ENCODE measurements around the gene LY6G5B.
A peak's percentile ranks its signal among the peaks of the same experiment; 100 is the strongest.
"Not testable (repeated sequence)": the region's sequence is repeated elsewhere in the genome, so short reads cannot be mapped to it uniquely, and the experiment has no call there.

LY6G5B gene

DNA sequence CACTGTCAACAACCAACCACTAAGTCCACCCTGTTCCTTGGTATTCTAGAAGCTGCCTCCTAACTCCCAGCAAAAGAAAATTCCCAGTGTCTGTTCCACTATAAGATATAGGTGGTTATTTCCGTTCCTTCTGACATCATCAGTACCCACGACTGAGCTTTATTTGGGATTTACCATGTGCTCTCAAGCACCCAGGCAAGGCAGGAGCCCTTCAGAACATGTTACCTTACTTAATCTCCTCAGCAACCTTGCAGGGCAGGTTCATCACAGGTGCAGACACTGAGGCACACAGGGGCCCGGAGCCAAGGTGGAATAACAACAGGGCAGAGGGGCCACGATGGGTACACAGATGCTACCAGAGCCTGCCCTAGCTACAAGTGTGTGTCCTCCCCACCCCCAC is 22.6 kb downstream of the LY6G5B start:
- no peak for DNase-seq

GRCh38 chr6:31692886-31693285 is 23.1 kb downstream of the LY6G5B start:
- no peak for DNase-seq

DNA sequence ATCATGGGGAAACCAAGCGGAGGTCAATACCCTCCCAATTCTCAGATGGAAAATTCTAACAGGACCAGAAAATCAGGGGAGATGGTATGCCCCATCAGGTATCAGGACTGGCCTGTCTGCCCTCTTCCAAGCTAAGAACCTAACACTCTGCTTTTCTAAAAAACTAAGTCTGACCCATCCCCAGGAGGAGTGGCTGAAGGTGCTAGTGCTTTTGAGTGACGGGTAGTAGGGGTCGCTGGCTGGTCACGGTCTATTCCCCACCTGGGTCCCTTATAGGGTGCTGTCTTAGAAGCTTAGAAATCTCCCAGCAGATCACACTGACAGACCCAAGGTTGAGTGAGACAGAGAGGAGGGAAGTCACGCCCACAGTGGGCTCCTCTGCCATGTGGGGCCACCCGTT is 23.8 kb downstream of the LY6G5B start:
- no peak for DNase-seq

DNA sequence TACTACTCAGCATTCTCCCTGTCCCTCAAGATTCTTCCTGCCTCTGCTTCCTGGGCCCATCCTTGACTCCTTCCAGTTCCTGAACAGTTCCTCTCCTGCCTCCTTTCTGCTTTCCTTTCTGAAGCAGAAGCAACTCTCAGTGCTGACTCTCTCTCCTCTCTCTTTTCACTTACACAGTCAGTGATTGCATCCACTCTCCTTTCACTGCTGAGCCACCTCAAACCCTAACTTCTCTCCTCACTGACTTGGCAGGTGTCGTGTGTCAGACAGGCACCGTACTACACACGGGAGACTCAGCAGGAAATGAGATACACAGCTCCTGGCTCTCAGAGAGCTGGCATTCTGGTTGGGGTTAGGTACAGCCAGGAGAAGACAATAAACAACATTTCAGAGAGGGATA is 27.8 kb downstream of the LY6G5B start:
- no peak for DNase-seq

DNA sequence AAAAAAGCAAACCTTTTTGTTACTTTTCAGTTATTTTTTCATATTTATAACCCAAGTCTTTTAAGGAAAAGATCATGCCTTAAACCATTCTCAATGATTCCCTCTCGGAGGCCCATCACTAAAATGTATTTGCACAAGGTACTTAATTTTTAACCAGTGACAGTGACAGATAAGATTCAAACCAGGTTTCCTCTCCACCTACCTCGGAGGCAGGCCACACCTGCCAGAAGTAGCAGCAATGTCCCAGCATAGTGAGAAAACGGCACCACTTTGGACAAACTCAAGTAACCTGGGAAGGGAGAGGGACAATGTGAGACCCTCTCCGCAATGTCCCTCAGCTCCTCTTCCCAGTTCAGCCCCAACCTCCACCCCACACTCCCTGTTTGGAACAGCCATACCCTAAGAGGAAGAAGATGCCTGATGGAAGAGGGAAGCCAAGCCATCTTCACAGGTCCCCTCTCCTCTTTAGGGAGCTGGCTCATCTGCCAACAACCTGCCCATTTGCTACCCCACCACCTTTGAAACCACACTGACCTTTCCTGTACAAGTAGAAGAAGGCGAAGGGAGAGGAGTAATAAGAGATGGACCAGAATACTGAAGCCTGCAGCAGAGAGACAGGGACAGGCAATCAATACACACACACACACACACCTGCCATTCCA is 31.1 kb downstream of the LY6G5B start:
- no peak for DNase-seq

DNA sequence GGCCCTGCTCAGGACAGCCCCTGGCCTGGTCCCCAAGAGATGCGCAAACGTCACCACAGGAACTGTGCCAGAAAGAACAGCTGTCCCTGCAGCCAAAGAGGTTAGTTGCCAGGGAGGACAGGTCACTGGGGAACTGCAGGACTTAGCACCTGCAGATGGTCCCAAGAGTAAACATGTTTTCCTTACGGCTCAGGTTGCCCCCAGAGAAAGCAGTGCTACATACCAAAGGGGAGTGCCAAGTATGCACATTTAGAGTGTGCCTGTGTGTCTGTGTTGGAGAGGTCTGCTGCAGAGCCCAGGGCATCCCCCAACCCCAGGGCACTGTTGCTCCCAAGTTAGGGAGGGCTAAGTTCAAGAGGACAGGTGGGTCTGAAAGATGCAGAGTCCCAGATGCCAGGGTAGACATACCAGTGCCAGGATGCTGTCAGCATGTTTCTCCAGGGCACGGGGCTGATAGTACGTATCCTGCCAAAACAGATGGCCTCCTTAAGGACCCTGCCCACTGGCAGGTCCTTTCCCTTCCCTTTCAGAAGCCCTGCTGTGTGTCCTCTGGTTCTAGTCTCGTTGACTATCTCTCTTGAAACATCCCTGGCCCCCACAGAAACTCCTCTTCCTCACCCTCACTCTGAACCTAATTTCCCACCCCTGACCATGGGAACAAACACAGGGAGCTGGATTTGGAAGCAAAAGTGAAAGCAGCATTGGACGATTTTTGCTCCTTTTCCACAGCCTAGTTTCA is 32.1 kb downstream of the LY6G5B start:
- DNase-seq, result no peak

- DNase-seq, result no peak
These were observed 32.6 kb downstream of the LY6G5B start for GRCh38 chr6:31702405-31702818.

DNA sequence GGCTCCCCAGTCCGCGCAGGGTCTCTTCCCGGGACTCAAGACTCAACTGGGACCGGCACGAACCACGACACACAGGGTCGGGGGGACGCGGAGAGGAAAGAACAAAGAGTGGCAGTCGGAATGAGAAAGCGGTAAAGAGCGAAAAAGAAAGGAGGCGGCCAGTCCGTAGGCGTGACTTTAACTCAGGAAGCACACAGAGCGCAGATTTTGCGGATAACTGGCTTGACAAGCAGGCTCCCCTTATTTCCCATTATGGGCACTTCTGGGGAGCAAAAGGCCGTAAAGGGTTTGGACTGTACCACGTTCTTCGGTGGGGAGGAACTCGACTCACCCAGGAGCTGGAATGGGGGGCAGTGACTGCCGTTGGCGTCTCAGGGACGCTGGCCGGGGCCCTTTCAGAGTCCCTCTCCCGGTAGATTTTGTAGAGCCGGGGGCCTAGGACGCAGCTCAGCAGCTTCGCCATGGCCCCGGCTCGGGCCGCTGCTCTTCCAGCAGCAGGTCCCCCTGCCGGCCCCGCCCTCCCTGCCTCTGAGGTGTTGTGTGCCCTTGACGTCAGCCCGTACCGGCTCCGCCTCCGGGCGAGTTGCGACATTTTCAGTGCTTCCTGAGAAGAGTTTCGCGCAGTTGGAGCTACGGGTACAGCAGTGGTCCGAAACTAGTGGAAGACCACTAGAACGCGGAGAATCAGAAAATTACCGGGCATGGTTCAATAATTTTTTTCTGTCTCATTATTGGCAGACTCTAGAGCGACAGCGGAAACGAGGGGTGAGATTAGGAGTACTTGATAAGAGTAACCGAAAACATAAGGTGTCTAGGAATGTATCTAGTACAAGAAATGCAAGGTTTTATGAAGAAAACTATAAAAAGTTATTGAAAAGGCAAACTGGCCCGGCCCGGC is 33.3 kb downstream of the LY6G5B start, which contains the start of gene ABHD16A:
TSS of gene ABHD16A (minus strand) at position 506 of the 898 bp plus-strand sequence. CDS start at position 463, 43 bp downstream.
- peak; percentile 57 for DNase-seq

- no peak for DNase-seq
These were observed 36.2 kb downstream of the LY6G5B start for GRCh38 chr6:31705931-31706330.

- DNase-seq, result no peak
These were observed 36.8 kb downstream of the LY6G5B start, which contains the start of gene LY6G6F for GRCh38 chr6:31706599-31706998. TSS of gene LY6G6F (plus strand) at chr6:31706866. CDS start at chr6:31706907, 41 bp downstream.

- no peak for DNase-seq
These were observed 37.9 kb downstream of the LY6G5B start for GRCh38 chr6:31707701-31708100.

GRCh38 chr6:31708224-31708623 is 38.4 kb downstream of the LY6G5B start:
- DNase-seq, result no peak

DNA sequence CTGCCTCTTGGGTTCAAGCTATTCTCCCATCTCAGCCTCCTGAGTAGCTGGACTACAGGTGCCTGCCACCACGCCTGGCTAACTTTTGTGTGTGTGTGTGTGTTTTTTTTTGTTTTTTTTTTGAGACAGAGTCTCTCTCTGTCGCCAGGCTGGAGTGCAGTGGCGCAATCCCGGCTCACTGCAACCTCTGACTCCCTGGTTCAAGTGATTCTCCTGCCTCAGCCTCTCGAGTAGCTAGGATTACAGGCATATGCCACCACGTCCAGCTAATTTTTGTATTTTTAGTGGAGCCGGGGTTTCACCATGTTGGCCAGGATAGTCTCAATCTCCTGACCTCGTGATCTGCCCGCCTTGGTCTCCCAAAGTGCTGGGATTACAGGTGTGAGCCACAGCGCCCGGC is 39.4 kb downstream of the LY6G5B start:
- not testable (repeated sequence) for DNase-seq

GRCh38 chr6:31710523-31711219 is 40.9 kb downstream of the LY6G5B start:
- DNase-seq, result no peak

DNA sequence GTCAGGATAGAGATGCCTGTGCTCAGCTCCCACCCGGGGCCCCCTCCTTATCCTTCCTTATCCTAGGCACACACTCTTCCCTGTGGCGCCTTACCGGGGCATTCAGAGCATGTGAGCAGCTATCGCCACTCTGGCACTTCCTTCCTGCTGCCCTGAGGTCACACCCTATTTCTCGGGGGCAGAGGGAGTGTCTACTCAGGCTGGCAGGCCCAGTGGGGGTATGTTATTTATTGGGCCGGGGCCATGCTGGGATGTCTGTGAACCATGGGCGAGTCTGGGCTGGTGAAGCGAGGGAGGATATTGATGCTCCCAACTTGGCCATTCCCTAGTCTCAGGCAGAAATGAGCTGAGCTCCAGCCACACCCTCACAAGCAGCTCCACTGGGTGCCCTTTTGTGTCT is 41.5 kb downstream of the LY6G5B start:
- DNase-seq, result no peak

- DNase-seq, result no peak
These were observed 42.5 kb downstream of the LY6G5B start for GRCh38 chr6:31712296-31712695.

DNA sequence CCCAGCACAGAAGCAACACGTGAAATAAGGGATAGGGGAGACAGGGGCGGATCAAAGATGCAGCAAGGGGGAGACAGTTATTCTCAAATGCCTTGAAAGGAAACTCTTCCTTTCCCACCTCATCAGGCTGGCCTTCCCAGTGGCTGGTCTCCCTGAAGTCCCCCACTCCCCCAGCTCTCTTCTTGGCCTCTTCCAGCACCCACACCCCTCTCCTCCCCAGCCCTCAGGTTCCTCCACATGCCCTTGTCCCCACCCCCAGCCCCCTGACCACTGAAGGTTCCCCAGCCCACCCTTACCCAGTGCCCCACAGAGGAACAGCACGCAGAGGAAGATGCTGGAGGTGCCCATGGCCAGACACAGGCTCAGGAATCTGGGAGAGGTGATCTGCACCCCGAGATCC is 43.7 kb downstream of the LY6G5B start:
- DNase-seq, result no peak

GRCh38 chr6:31713991-31714684 is 44.4 kb downstream of the LY6G5B start:
- DNase-seq, result no peak

DNA sequence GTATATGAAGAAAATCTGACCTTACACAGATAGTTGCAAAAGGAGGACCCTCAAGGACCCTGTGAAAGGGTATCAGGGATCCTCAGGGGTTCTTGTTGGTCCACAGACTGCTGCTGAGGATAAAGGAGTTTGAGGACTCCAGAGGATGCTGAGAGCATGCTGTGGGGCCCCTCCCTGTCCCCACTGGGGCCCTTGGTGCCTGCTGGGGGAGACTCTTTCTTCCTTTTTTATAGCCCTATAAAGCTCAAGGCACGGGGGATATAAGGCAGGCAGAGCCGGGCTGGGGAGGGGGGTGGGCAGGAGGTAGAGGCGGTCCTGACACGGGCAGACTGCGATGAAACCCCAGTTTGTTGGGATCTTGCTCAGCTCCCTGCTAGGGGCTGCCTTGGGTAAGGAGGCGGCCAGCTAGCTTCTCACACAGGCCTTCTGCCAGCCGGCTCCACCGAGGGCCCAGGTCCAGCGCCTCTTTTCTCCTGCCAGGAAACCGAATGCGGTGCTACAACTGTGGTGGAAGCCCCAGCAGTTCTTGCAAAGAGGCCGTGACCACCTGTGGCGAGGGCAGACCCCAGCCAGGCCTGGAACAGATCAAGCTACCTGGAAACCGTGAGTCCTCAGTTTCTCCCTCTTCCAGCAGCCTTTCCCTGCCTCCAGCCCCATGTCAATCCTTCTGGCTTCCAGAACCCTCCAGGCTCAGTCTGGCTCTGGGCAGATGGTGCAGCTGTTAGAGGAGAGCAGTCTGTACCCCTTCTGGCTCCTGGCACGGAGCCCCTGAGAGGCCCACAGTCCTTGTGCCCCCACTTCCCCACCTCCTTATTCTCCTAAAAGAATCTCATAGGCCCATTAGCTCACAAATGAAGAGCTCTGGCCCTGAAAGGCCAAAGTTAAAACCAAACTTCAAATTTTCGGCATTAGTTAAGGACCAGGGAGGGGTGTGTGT is 45.5 kb downstream of the LY6G5B start, which contains the start of gene LY6G6D:
TSS of gene LY6G6D (plus strand) at position 327 of the 937 bp plus-strand sequence. CDS start at position 335, 8 bp downstream.
- DNase-seq, result no peak

GRCh38 chr6:31717499-31718222 is 47.9 kb downstream of the LY6G5B start:
- DNase-seq, result no peak
